Activated CD4-positive, alpha-beta T cell treated with anti-CD3 and anti-CD28 coated beads, Interleukin-2, amount 50 U/mL, for 48 hours (primary cell): Measurements from ENCODE around the gene GPHB5.
"Not testable (repeated sequence)": the region's sequence is repeated elsewhere in the genome, so short reads cannot be mapped to it uniquely, and the experiment has no call there.

Source experiments
- DNase-seq, 2 experiments: peaks; one replicate each; pipeline ENCODE4 v3.0.0-alpha.2; 2020

The GPHB5 gene

DNA sequence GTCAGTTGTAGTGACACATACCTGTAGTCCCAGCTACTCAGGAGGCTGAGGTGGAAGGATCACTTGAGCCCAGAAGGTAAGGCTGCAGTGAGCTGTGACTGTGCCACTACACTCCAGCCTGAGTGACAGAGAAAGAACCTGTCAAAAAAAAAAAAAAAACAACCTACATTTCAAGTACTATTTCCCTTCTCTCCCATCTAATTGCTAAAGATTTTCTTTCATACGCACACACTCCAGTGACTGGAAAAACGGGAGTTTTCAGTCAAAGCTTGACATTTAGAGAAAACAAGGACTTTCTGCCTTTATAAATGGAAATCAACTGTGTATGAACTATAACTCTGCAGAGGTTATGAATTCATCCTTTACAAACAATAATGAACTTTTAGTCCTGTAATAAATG is 25.9 kb downstream of the GPHB5 start:
- no peak for DNase-seq

GRCh38 chr14:63290741-63291430 is 27.8 kb downstream of the GPHB5 start:
- DNase-seq, result no peak

GRCh38 chr14:63288853-63289252 is 29.9 kb downstream of the GPHB5 start:
- no peak for DNase-seq

DNA sequence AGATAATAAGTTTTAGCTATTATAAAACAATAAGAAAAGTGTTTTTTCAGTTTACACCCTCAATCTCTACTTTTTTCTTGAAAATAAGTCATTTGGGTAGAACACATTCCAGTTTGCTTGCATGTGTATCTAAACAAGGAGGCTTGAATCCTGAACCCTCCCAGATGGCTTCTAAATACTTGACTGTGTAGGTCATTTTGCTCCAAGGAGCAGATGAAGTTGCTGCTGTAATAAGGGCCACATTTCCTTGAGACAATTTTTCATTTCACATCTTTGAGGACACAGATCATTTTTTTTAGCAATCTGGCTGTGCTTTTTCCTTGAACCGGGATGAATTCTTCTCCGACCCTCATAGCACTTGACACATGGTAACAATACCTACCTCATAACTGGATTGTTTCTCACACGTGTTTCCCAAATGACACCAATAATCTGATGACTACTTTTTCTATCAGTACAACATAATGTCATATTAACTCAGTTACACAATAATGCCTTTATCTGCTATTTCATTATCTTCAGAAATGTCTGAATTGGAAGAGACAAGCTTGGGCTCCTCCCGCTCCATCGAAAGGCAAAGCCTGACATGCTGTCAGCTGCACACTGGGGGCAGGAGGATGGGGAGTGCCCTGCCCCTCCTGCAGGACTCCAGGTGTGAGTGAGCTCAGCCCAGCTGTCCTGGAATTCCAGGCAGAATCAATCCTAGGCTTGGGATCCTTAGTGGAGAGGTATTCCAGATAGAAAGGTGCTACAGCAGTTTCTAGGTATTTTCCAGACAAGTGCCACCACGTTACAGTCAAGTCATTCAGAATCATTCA is 30.9 kb downstream of the GPHB5 start:
- no peak for DNase-seq

- DNase-seq, result no peak
These were observed 32.7 kb downstream of the GPHB5 start for GRCh38 chr14:63286071-63286470.

DNA sequence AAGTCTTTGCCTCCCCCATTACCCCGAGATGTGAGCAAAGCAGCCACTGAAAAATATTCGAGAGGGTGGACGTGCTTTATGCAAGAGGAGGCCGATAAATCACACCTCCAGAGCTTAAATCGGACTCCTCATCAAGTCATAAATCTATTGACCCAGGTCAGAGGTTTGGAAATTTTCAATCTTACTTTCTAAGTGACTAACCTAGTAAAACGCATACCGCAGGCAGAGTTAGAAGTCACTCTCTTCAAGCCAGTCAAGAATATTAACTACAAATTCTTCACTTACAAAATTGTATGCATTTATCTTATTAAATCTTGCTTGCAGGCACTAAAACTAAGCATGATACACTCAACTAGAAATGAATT is 34.9 kb downstream of the GPHB5 start:
- DNase-seq, result no peak

- peak; percentile 7 to 10 for DNase-seq
These were observed 35.5 kb downstream of the GPHB5 start for GRCh38 chr14:63282997-63283883.

GRCh38 chr14:63279933-63280332 is 38.8 kb downstream of the GPHB5 start:
- not testable (repeated sequence) for DNase-seq

DNA sequence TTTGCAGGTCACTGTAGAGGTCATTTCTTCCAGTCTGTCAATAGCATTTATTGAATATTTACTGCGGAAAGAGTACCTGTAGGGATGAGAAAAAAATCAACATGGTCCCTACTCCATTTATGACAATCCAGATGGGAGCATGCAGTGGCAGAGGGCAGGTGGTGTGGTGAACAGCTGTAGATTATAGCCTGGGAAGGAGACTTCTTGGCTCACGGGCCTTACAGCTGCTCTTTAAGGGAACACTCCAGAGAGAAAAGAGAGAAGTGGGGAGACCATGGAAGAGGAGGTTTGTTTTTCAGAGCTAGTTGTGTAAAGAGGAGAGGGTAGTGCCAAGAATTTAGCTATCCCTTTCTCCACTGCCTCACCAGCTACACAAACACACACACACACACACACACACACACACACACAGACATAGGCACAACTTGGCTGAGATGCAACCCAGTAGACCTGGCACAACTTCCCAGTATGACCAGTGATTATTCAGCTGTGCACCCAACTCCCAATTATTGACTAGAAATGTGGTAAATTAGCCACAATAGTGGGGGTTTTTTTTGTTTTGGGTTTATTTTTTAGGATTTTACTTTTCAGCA is 41.0 kb downstream of the GPHB5 start:
- no peak for DNase-seq

DNA sequence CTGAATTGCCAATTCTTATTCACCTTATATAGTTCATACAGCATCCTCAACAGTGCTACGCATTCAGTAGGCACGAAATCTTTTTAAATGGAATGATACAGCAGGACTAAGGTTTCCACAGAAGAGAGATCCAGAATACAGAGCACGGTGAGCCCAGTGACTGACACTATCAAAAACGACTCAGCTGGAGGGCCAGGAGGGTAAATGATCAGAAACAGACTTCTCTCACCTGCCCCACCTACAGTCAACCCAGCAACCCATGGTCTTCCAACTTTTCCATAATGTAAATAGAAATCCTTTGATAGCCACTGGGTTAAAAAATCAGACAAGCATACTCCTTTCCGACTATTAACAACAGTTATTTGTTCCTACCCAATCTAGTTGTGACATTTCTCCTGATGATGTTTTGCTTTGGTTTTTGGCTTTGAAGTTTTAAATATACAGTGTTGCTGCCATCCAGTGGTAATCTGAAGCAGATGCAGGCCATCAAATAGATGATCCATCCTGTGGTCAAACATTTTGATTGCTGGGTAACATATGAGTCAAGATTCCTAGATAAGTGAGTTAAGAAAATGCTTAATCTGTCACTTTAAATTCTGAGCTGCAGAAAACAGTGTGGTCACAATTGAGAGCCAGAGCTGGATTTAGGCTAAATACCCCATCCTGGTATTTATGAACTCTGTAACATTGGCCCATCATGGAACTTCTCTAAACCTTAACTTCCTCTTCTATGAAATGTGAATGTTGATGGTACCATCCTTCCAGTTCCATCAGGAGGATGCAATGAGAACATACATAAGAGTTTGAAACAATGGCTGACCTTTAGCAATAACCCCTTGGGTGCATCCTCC is 42.0 kb downstream of the GPHB5 start:
- DNase-seq, result no peak

GRCh38 chr14:63276016-63276415 is 42.7 kb downstream of the GPHB5 start:
- DNase-seq, result no peak

DNA sequence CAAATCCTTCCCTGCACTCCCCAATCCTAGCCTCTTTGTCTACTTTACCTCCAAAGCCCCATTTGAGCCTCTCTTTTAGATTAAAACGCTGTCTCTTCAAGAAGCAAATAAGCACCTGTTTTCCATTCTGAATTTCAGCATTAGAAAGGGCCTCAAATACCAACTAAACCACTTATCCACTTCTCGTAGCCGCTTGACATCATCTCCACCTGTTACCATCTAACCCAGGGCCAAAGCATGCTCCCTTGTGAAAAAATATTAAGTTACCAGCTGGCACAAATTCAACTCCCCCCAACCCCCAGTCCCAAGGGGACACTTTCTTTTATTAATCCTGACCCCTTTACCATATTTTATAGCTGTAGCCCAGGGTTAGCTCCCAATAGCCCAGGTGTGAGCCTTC is 43.1 kb downstream of the GPHB5 start:
- DNase-seq, result no peak

- DNase-seq, result no peak
These were observed 44.7 kb downstream of the GPHB5 start for GRCh38 chr14:63273717-63274655.

- no peak for DNase-seq
These were observed 45.6 kb downstream of the GPHB5 start for GRCh38 chr14:63273129-63273528.

DNA sequence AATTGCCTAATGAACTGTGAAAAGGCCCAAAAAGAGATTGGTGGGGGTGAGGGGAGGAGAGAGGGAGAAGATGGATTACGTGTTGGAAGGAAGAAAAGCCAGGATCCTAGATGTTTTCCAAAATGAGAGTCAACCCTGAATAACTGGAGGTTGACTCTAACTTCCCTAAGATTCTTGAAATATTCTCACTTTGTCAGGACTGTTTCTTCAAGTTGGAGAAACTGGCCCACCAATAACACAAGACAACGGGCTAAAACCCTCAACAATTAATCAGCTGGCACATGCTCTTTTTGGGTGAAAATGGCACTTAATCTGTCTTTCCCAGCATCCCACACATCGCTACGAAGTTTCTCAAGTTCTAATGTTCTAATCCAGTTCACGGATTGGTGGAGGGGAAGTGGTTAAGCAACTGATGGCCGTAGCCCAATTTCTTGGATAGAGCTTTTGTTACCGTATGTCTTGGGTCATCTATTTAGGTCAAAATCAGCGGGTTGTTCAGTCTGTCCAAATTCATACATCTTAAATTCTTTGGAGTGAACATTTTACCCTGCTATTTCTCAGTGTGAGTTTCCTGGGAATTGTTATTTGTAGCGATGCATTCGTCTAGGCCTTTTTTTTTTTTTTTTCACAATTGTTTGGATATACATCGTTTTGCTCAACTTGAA is 49.0 kb downstream of the GPHB5 start:
- DNase-seq, result no peak

- no peak for DNase-seq
These were observed 50.0 kb downstream of the GPHB5 start for GRCh38 chr14:63268771-63269170.

- DNase-seq, result no peak
These were observed 51.6 kb downstream of the GPHB5 start for GRCh38 chr14:63267171-63267570.

DNA sequence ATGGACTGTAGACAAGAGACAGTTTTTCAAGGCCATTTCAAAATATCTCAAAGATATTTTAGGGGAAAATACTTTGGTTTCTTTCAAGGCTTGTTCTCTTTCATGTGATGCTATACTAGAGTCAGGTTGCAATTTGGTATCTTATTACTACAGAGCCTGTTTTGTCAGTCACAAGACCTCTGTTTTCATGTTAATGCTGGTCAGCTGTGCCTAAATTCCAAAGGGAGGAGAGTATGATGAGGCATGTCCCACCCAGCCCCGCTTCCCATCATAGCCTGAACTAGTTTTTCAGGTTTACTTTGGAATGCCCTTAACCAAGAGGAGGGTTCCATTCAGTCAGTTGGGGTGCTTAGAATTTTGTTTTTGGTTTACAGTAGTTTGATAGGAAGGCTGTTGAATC is 52.6 kb downstream of the GPHB5 start:
- DNase-seq, result no peak
